Progenitor cell of endocrine pancreas (in vitro differentiated cells): ENCODE measurements around the gene NEDD9. TPM values are rescaled to one million over a fixed set of nuclear protein-coding genes. Genes with fewer than 3 reads are reported as not detected.

Experiments
- DNase-seq: peaks from one replicate; pipeline ENCODE4 v3.0.0; 2021; ENCODE audit warnings: low spot score; ENCODE audit not compliant: unreplicated experiment
- H3K27ac Mint-ChIP-seq: 2 replicates; pipeline ENCODE4 v1.8.0; 2021; ENCODE audit warnings: mild to moderate bottlenecking, moderate library complexity, mixed read lengths
- H3K27me3 Mint-ChIP-seq: 2 replicates; pipeline ENCODE4 v1.8.0; 2021; ENCODE audit warnings: mixed read lengths
- H3K36me3 Mint-ChIP-seq: 2 replicates; pipeline ENCODE4 v1.8.0; 2022; ENCODE audit warnings: mixed read lengths; ENCODE audit not compliant: insufficient read depth
- H3K4me1 Mint-ChIP-seq: 2 replicates; pipeline ENCODE4 v1.8.0; 2021; ENCODE audit warnings: low read depth, mixed read lengths
- H3K4me3 Mint-ChIP-seq: 2 replicates; pipeline ENCODE4 v1.8.0; 2021; ENCODE audit warnings: low read depth, mild to moderate bottlenecking, moderate library complexity, mixed read lengths
- H3K9me3 Mint-ChIP-seq: 2 replicates; pipeline ENCODE4 v1.8.0; 2021; ENCODE audit warnings: low read depth, mixed read lengths
- total RNA-seq: library from RNA; stranded (reverse); gene quantifications from 2 replicates; pipeline ENCODE4 v1.2.1, GENCODE V29; 2021
- TF ChIP-seq, protein P1 (sequence below): fragments of 200-600 bp; sonication (generic); IDR thresholded peaks from one replicate; pipeline ENCODE4 v1.5.0; 2021; ENCODE audit warnings: antibody characterized with exemption, mild to moderate bottlenecking; ENCODE audit not compliant: unreplicated experiment

NEDD9 gene
- total RNA-seq, 1 donor from 2014 or later: 14.1 TPM

GRCh38 chr6:11248974-11249761 is 16.7 kb upstream of the NEDD9 start:
- Mint-ChIP-seq H3K9me3 (no peaks in the 10 kb centered on the region), H3K27ac (no peak overlapping the region), H3K36me3 (no peaks in the 10 kb centered on the region), H3K4me3 (no peak overlapping the region), H3K27me3 (peaks cover 2% of the 10 kb centered on the region), H3K4me1 (peaks cover 17% of the 10 kb centered on the region)
- no peak for DNase-seq
- TF ChIP-seq, protein P1, sequence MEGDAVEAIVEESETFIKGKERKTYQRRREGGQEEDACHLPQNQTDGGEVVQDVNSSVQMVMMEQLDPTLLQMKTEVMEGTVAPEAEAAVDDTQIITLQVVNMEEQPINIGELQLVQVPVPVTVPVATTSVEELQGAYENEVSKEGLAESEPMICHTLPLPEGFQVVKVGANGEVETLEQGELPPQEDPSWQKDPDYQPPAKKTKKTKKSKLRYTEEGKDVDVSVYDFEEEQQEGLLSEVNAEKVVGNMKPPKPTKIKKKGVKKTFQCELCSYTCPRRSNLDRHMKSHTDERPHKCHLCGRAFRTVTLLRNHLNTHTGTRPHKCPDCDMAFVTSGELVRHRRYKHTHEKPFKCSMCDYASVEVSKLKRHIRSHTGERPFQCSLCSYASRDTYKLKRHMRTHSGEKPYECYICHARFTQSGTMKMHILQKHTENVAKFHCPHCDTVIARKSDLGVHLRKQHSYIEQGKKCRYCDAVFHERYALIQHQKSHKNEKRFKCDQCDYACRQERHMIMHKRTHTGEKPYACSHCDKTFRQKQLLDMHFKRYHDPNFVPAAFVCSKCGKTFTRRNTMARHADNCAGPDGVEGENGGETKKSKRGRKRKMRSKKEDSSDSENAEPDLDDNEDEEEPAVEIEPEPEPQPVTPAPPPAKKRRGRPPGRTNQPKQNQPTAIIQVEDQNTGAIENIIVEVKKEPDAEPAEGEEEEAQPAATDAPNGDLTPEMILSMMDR: no peak

GRCh38 chr6:11246722-11247121 is 14.3 kb upstream of the NEDD9 start:
- TF ChIP-seq, protein P1: no peak
- no peak for DNase-seq
- H3K27ac Mint-ChIP-seq: no peak overlapping the region
- H3K4me3 Mint-ChIP-seq: no peak overlapping the region
- peaks cover 7% of the 10 kb centered on the region for H3K4me1 Mint-ChIP-seq
- H3K27me3 Mint-ChIP-seq: peaks cover 6% of the 10 kb centered on the region
- no peaks in the 10 kb centered on the region for H3K36me3 Mint-ChIP-seq
- no peaks in the 10 kb centered on the region for H3K9me3 Mint-ChIP-seq

DNA sequence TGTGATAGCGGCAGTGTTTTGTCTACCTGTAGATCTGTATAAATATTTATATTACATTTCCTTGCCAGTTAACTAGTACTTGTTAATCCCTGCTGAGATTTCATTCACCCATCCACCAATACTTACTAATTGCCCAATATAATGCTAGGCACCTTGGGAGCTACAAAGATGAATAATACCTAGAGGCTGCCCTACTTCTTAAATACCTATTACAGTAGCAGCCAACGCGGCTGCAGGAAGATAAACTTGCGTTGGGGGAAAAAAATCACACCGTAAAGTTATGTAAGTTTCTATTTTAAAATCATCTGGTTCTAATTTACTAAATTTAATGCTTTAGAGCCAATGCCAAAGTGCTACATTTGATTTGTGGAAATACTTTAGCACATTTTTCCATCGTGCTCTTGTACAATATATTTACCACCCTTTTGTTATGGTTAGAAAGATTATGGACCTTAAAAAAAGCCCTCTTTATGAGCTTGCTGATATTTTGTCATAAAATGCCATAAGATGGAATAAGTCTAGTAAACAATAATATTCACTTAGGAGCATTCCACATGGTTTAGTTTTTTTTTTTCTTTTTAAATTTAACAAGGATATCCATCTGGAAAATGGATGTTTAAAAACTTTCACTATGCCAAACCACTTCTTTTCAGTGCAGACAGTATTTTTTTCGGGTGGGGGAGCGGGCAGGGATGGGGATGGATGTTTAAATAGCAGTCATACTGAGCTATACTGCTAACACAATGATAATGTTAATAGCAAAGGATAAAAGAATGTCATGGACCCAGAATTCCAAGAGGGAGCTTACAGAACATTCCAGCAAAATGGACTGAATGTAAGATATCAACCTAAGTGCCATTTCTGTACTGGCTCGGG is 13.2 kb upstream of the NEDD9 start:
- H3K27me3 Mint-ChIP-seq: peaks cover 6% of the 10 kb centered on the region
- H3K27ac Mint-ChIP-seq: no peak overlapping the region
- no peak overlapping the region for H3K4me3 Mint-ChIP-seq
- no peaks in the 10 kb centered on the region for H3K36me3 Mint-ChIP-seq
- DNase-seq: no peak
- peaks cover 2% of the 10 kb centered on the region for H3K4me1 Mint-ChIP-seq
- H3K9me3 Mint-ChIP-seq: no peaks in the 10 kb centered on the region
- TF ChIP-seq, protein P1: no peak

GRCh38 chr6:11244387-11245126 is 12.1 kb upstream of the NEDD9 start:
- no peak for DNase-seq
- no peaks in the 10 kb centered on the region for H3K36me3 Mint-ChIP-seq
- no peaks in the 10 kb centered on the region for H3K9me3 Mint-ChIP-seq
- no peak overlapping the region for H3K27ac Mint-ChIP-seq
- TF ChIP-seq, protein P1: no peak
- H3K4me1 Mint-ChIP-seq: peaks cover 2% of the 10 kb centered on the region
- H3K27me3 Mint-ChIP-seq: peaks cover 6% of the 10 kb centered on the region
- no peak overlapping the region for H3K4me3 Mint-ChIP-seq

DNA sequence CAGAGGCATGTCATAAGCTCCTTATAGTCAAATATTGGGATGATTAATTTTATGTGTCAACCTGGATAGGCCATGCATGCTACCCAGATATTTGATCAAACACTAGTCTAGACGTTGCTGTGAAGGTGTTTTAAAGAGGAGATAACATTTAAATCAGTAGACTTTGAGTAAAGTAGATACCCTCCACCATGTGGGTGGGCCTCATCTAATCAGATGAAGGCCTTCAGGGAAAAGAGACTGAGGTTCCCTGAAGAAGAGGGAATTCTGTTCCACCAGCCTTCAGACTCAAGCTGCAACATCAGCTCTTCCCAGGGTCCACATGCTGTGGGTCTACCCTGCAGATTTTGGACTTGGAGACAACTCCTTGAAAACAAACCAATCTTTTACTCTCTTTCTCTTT is 11.4 kb upstream of the NEDD9 start:
- Mint-ChIP-seq H3K4me1 (peaks cover 2% of the 10 kb centered on the region), H3K27ac (no peak overlapping the region), H3K36me3 (no peaks in the 10 kb centered on the region), H3K9me3 (no peaks in the 10 kb centered on the region), H3K4me3 (no peak overlapping the region), H3K27me3 (peaks cover 6% of the 10 kb centered on the region)
- TF ChIP-seq, protein P1: no peak
- no peak for DNase-seq
